Smooth muscle cell (in vitro differentiated cells): ENCODE results near the gene ZBTB26. TPM values are rescaled to one million over a fixed set of nuclear protein-coding genes. Genes with fewer than 3 reads are reported as not detected.

Experiments
- DNase-seq: peaks from one replicate; lab custom pipeline; 2025; ENCODE audit not compliant: unreplicated experiment; lab: John Stamatoyannopoulos, UW
- H2AFZ ChIP-seq: fragments of 200-600 bp; sonication (generic); 2 replicates; pipeline ENCODE4 v1.6.0; 2016; ENCODE audit warnings: antibody characterized with exemption, low read depth, mild to moderate bottlenecking
- H3F3A ChIP-seq: fragments of 200-600 bp; sonication (generic); 2 replicates; pipeline ENCODE4 v1.6.0; 2017; ENCODE audit warnings: antibody characterized with exemption, low read depth
- H3K27ac ChIP-seq: fragments of 200-600 bp; sonication (generic); 2 replicates; pipeline ENCODE4 v1.5.1; 2016; ENCODE audit warnings: low read depth, mild to moderate bottlenecking
- H3K27me3 ChIP-seq: fragments of 200-600 bp; sonication (generic); 2 replicates; pipeline ENCODE4 v1.6.1; 2016; ENCODE audit warnings: low read depth, mild to moderate bottlenecking
- H3K36me3 ChIP-seq: fragments of 200-600 bp; sonication (generic); 2 replicates; pipeline ENCODE4 v1.5.1; 2016; ENCODE audit warnings: low read depth
- H3K4me1 ChIP-seq: fragments of 200-600 bp; sonication (generic); 2 replicates; pipeline ENCODE4 v1.5.1; 2016; ENCODE audit warnings: low read depth
- H3K4me2 ChIP-seq: fragments of 200-600 bp; sonication (generic); 2 replicates; pipeline ENCODE4 v1.6.0; 2016; ENCODE audit warnings: mild to moderate bottlenecking
- H3K4me3 ChIP-seq: fragments of 200-600 bp; sonication (generic); 2 replicates; pipeline ENCODE4 v1.5.1; 2016; ENCODE audit warnings: mild to moderate bottlenecking
- H3K79me2 ChIP-seq: fragments of 200-600 bp; sonication (generic); 2 replicates; pipeline ENCODE4 v1.6.0; 2016; ENCODE audit warnings: low read depth, mild to moderate bottlenecking
- H3K9ac ChIP-seq: fragments of 200-600 bp; sonication (generic); 2 replicates; pipeline ENCODE4 v1.6.0; 2016; ENCODE audit warnings: low read depth
- H3K9me3 ChIP-seq: fragments of 200-600 bp; sonication (generic); replicated peaks from 2 replicates; pipeline ENCODE4 v1.5.1; 2016; ENCODE audit warnings: low read depth
- H4K20me1 ChIP-seq: fragments of 200-600 bp; sonication (generic); 2 replicates; pipeline ENCODE4 v1.6.0; 2016; ENCODE audit warnings: low read depth
- CTCF ChIP-seq: fragments of 200-600 bp; sonication (generic); IDR thresholded peaks from 2 replicates; pipeline ENCODE4 v1.5.1; 2017; ENCODE audit warnings: borderline replicate concordance, mild to moderate bottlenecking, antibody characterized with exemption; ENCODE audit not compliant: insufficient read depth, poor library complexity, severe bottlenecking
- WGBS: methylation state at CpG from one replicate; pipeline ENCODE4 v1.1.7; 2016; ENCODE audit warnings: low lambda C conversion rate; 5-methylcytosine and 5-hydroxymethylcytosine counted together
- polyA plus RNA-seq: library from polyadenylated mRNA; unstranded; fragments of >200 nt; fragmentation: Nextera tagmentation; extraction: Ambion mirVana; gene quantifications from 2 replicates; pipeline ENCODE4 v1.2.1, GENCODE V29; 2016
- total RNA-seq: library from RNA; depleted of rRNA; stranded (reverse); fragments of >200 nt; gene quantifications from 2 replicates; pipeline ENCODE4 v1.2.3, GENCODE V29; 2014

The ZBTB26 gene
- total and polyA plus RNA-seq, 2 experiments from 2014 or later = 0.74 to 4.0 TPM

GRCh38 chr9:122961139-122961538 is 29.8 kb upstream of the ZBTB26 start:
- H2AFZ ChIP-seq = no peak overlapping the region
- no peak overlapping the region for H3K27ac ChIP-seq
- DNase-seq = no peak
- H3K9me3 ChIP-seq = no peaks in the 10 kb centered on the region
- no peak overlapping the region for H3K9ac ChIP-seq
- 91% methylated on average over 1 of the region's 1 CpG for WGBS
- no peaks in the 10 kb centered on the region for H3K36me3 ChIP-seq
- H3K27me3 ChIP-seq = no peaks in the 10 kb centered on the region
- peaks cover 14% of the 10 kb centered on the region for H4K20me1 ChIP-seq
- no peak overlapping the region for H3K4me3 ChIP-seq
- no peaks in the 10 kb centered on the region for H3K4me1 ChIP-seq
- no peak for TF ChIP-seq CTCF
- H3K79me2 ChIP-seq = peaks cover 28% of the 10 kb centered on the region
- no peaks in the 10 kb centered on the region for H3F3A ChIP-seq
- no peak overlapping the region for H3K4me2 ChIP-seq

- Histone ChIP-seq H3K4me2 (no peak overlapping the region), H3K4me1 (no peaks in the 10 kb centered on the region), H2AFZ (no peak overlapping the region), H3F3A (no peaks in the 10 kb centered on the region), H3K27ac (no peak overlapping the region), H3K79me2 (peaks cover 71% of the 10 kb centered on the region), H3K27me3 (no peaks in the 10 kb centered on the region), H3K9me3 (no peaks in the 10 kb centered on the region), H3K4me3 (no peak overlapping the region), H3K9ac (no peak overlapping the region), H3K36me3 (no peaks in the 10 kb centered on the region), H4K20me1 (peaks cover 65% of the 10 kb centered on the region)
- DNase-seq = no peak
- no peak for TF ChIP-seq CTCF
These were observed 24.6 kb upstream of the ZBTB26 start for GRCh38 chr9:122955961-122956360.

- H3K79me2 ChIP-seq = peaks cover 88% of the 10 kb centered on the region
- no peaks in the 10 kb centered on the region for H3K27me3 ChIP-seq
- H3F3A ChIP-seq = no peaks in the 10 kb centered on the region
- no peak overlapping the region for H2AFZ ChIP-seq
- no peak for DNase-seq
- H3K9ac ChIP-seq = no peak overlapping the region
- no peak overlapping the region for H3K4me2 ChIP-seq
- H3K4me3 ChIP-seq = no peak overlapping the region
- H3K36me3 ChIP-seq = no peaks in the 10 kb centered on the region
- no peaks in the 10 kb centered on the region for H3K9me3 ChIP-seq
- H3K4me1 ChIP-seq = no peaks in the 10 kb centered on the region
- TF ChIP-seq CTCF = no peak
- H3K27ac ChIP-seq = peak overlapping the region; percentile 7
- peaks cover 82% of the 10 kb centered on the region for H4K20me1 ChIP-seq
These were observed 23.0 kb upstream of the ZBTB26 start for GRCh38 chr9:122954253-122954691.

GRCh38 chr9:122951056-122951455 is 19.7 kb upstream of the ZBTB26 start:
- 96% methylated on average over 1 of the region's 1 CpG for WGBS
- H4K20me1 ChIP-seq = peaks cover 100% of the 10 kb centered on the region

More at GRCh38 chr9:122951056-122951455, 19.7 kb upstream of the ZBTB26 start:
- TF ChIP-seq CTCF = no peak
- Histone ChIP-seq H3F3A (no peaks in the 10 kb centered on the region), H3K27ac (no peak overlapping the region), H3K79me2 (peaks cover 100% of the 10 kb centered on the region), H2AFZ (no peak overlapping the region), H3K27me3 (no peaks in the 10 kb centered on the region), H3K4me3 (no peak overlapping the region), H3K4me2 (no peak overlapping the region), H3K4me1 (peaks cover 5% of the 10 kb centered on the region), H3K9ac (no peak overlapping the region), H3K36me3 (no peaks in the 10 kb centered on the region), H3K9me3 (no peaks in the 10 kb centered on the region)
- DNase-seq = no peak
